K562 (cell line): ENCODE data around the gene SPATS2L.

Source experiments
- CTCF ChIP-seq, 3 experiments: IDR thresholded peaks in 2 of 3; conservative IDR thresholded peaks in 1 of 3; 2 replicates each; pipeline ENCODE4 v1.5.1; 2011 to 2012; ENCODE audit warnings: low read length in 3 of 3, mild to moderate bottlenecking in 3 of 3, control low read depth in 2 of 3, improper control_type of control experiment in 1 of 3, inconsistent platforms in 1 of 3, low read depth in 1 of 3, mixed read lengths in 1 of 3, moderate library complexity in 1 of 3; ENCODE audit not compliant: insufficient read depth in 2 of 3
- FOXA1 ChIP-seq: fragments of 450-650 bp; IDR thresholded peaks from 2 replicates; pipeline ENCODE4 v1.6.1; 2016; ENCODE audit warnings: mild to moderate bottlenecking, borderline replicate concordance
- PBX2 ChIP-seq, 2 experiments: IDR thresholded peaks in 1 of 2; conservative IDR thresholded peaks in 1 of 2; 2 replicates each; pipeline ENCODE4 v1.6.1; 2016; ENCODE audit warnings: low read depth in 2 of 2, mild to moderate bottlenecking in 1 of 2, missing compliant biosample characterization in 1 of 2, missing genetic modification characterization in 1 of 2, moderate library complexity in 1 of 2
- POLR2A ChIP-seq: fragments of 450-650 bp; conservative IDR thresholded peaks from 2 replicates; pipeline ENCODE4 v1.6.1; 2016
- RBFOX2 ChIP-seq: fragments of 200-400 bp; formaldehyde crosslinking; IDR thresholded peaks from 2 replicates; pipeline ENCODE4 v1.6.1; 2017; ENCODE audit warnings: low read depth, mild to moderate bottlenecking, low read length, moderate library complexity
- USF1 ChIP-seq: sonication (generic); formaldehyde crosslinking; IDR thresholded peaks from 2 replicates; pipeline ENCODE4 v1.9.0; 2022; ENCODE audit warnings: mild to moderate bottlenecking, missing genetic modification reagents
- ZBTB17 ChIP-seq: fragments of 450-650 bp; formaldehyde crosslinking; IDR thresholded peaks from 2 replicates; pipeline ENCODE4 v1.4.0; 2020; ENCODE audit warnings: mild to moderate bottlenecking
- ZBTB8A ChIP-seq: fragments of 450-650 bp; IDR thresholded peaks from 2 replicates; pipeline ENCODE4 v1.6.1; 2018; ENCODE audit warnings: mild to moderate bottlenecking, moderate library complexity; ENCODE audit not compliant: partially characterized antibody
- ZKSCAN1 ChIP-seq: fragments of 150-350 bp; IDR thresholded peaks from 2 replicates; pipeline ENCODE4 v1.6.1; 2016; ENCODE audit warnings: low read depth, low read length
- ZNF143 ChIP-seq: sonication (generic); formaldehyde crosslinking; IDR thresholded peaks from 2 replicates; pipeline ENCODE4 v1.9.0; 2022; ENCODE audit warnings: mild to moderate bottlenecking, missing genetic modification reagents

GRCh38 chr2:200438251-200438650, 131.8 kb downstream of the SPATS2L start:
- TF ChIP-seq ZKSCAN1 (no peak), ZBTB8A (no peak), PBX2 (CRISPR knock-in tag; IDR thresholded peaks at IDR 0.05; ENCODE audit: low read depth) (no peak), PBX2 (tag; conservative IDR thresholded peaks at IDR 0.05; ENCODE audit: low read depth) (no peak), ZBTB17 (CRISPR knock-in tag) (no peak), CTCF (IDR thresholded peaks at IDR 0.05 in 2 of 3, conservative IDR thresholded peaks at IDR 0.05 in 1 of 3; ENCODE audit: insufficient read depth in 2 of 3, low read depth in 1 of 3, low read length in 3 of 3) (no peak), ZNF143 (no peak), USF1 (no peak), FOXA1 (no peak), POLR2A (no peak), RBFOX2 (no peak)
